Adrenal gland (tissue), 5 donors: ENCODE results near the gene STK40.

Experiments used
- CTCF ChIP-seq, 6 experiments: fragments of 450-650 bp in 4 of 6; fragments of 200-600 bp in 2 of 6; sonication (generic) in 1 of 6; IDR thresholded peaks; 1 replicate in 5 of 6; 2 replicates in 1 of 6; pipeline versions ENCODE4 v1.5.1 to v1.8.0; 2016 to 2021; ENCODE audit warnings: antibody characterized with exemption in 6 of 6, mild to moderate bottlenecking in 2 of 6, moderate library complexity in 1 of 6
- POLR2A ChIP-seq, 2 donors: fragments of 450-650 bp; IDR thresholded peaks; one replicate each; pipeline ENCODE4 v1.6.1; 2017; ENCODE audit warnings: antibody characterized with exemption in 2 of 2, mild to moderate bottlenecking in 2 of 2, moderate library complexity in 1 of 2
- donor health status: DM: no; HTN: no; CAD: no.

- TF ChIP-seq CTCF (IDR thresholded peaks at IDR 0.05) (no peak), POLR2A (IDR thresholded peaks at IDR 0.05) (no peak)
Observed at GRCh38 chr1:36358514-36359084, 27.1 kb downstream of the STK40 start.
